A204.1 (cell line): ENCODE measurements around the gene TBC1D14.
"Not testable (repeated sequence)": the region's sequence is repeated elsewhere in the genome, so short reads cannot be mapped to it uniquely, and the experiment has no call there.

ENCODE experiments used
- FAIRE-seq: peaks from 2 replicates; lab custom pipeline; 2012; peaks lifted over from hg19 to GRCh38; lab: Jason Lieb, UNC

TBC1D14 gene

DNA sequence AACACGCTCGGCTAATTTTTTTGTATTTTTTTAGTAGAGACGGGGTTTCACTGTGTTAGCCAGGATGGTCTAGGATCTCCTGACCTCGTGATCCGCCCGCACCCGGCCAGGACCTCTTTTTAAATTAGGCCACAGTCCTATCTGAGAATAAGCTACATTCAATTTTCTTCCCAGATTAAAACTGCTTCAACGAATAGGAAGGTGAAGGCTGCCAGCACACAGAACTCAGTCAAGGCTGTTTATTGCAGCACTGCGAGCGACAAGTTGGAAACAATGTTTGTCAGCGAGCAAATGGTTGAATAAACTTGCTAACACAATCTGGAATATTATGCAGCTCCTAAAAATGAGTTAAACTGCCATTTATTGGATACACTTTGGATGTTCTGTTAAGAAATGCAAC is 156.4 kb downstream of the TBC1D14 start:
- no peak for FAIRE-seq

DNA sequence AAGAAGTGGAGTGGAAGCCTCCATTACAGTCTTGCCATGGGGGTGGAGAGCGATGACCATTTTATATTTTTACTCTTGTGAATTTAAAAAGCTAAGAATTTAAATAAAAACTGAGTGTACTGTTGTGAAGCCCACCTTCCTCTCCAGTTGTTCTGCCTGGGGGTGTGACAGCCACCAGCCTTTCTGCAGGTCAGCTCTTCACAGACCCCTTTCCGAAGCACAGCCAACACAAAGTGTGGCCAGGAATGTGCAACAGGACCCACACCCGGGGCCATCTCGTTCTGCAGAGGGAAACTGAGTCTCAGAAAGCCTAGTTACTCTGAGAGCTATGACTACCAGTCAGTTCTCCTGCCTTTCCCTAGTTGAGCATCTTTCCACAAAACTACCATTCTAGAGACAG is 156.9 kb downstream of the TBC1D14 start:
- FAIRE-seq, result no peak

DNA sequence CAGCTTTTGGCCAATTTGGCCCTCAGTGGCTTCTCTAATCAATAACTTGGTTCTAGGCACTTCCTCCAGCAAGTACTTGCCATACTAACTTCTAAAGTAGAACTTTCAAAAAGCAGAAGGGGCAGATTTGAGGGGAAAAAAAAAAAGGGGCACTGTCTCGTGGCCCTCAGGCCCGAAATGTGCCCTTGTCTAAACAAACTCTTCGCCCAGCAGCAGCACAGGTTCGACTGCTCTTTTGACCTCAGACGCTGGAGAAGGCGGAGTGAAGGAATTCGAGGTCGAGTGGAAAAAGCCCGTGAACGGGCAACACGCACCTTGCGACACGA is 157.5 kb downstream of the TBC1D14 start:
- no peak for FAIRE-seq

DNA sequence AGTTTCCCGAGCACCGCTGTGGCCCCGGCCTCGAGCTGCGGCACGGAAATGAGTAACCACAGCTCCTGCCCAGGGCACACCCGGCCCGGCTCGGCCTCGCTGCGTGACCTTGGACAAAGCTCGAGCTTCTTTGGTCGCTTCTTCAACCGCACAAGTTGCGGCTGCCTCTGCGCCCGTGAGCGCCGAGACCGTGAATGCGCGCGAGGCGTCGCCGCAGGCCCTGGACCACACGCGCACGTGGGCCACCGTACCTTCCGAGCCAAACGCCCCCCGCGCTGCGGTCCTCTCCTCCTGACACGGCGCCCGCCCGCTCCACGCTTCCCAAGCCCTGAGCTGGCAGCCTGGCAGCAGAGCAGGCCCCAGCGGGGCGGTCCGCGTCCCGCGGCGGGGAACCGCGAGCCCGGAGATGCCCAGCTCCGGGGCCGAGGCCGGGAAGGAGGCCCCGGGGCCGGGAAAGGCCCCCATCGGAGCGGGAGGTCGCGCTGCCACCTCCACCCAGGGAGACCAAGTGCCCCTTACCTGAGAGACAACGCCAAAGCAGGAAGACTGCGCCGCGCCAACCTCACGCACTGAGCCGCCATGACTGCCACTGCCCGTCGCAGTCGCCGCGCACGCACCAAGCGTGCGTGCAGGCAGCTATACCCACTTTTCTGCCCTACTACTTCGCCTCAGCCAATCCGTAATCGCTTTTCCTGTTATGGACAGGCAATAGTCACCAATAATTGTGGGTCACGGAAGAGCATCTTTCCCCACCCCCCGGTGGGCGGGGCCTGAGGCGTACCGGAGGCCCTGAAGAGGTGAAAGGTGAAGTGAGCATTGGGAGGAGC is 158.0 kb downstream of the TBC1D14 start, which contains the start of gene GRPEL1:
Gene GRPEL1, minus strand, starts transcription at position 613 of the 827 bp plus-strand sequence. Its CDS starts 32 bp downstream, at position 581.
- peak; percentile 95 for FAIRE-seq

DNA sequence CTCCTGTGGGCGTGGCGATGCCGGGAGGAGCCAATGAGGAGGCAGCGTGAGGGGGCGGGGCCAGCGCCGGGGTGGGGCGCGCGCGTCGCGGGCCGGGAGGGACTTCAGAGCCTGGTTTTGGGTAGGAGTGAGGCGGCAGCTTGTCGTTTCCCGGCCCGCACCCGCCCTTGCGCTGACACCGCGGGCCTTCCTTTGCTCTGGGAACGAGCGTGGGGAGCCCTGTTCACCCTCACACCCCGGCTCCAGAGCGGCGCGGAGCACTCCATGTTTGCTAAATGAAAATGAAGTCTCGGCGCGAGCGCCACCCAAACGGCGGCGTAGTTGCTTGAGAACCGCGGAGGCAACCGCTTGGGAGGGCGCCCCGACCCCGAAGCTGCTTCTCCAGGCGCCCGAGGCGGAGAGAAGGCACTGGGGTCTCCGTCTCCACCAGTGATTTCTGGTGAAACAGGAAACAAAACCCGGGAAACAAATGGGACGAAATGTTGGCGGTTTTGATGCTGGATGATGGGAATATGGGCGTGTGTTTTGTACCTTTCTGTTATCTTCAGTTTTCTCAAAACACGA is 158.7 kb downstream of the TBC1D14 start:
- no peak for FAIRE-seq

DNA sequence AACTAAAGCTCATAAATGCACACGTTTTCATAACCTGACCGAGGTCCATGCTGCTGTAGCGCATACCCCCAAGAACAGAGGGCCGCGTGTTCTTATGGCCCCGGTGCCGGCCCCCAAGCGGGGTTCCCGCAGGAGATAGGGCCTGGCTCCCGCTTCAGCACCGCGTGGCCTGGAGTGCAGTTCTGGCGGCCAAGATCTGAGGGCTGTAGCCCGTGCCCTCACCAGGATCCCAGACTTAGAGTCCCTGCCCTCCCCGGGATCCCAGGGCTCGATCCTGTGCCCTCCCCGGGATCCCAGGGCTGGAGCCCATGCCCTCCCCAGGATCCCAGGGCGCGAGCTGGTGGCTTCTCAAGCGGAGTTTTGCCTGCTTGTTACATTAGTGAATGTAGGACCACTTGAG is 159.3 kb downstream of the TBC1D14 start:
- FAIRE-seq, result no peak

DNA sequence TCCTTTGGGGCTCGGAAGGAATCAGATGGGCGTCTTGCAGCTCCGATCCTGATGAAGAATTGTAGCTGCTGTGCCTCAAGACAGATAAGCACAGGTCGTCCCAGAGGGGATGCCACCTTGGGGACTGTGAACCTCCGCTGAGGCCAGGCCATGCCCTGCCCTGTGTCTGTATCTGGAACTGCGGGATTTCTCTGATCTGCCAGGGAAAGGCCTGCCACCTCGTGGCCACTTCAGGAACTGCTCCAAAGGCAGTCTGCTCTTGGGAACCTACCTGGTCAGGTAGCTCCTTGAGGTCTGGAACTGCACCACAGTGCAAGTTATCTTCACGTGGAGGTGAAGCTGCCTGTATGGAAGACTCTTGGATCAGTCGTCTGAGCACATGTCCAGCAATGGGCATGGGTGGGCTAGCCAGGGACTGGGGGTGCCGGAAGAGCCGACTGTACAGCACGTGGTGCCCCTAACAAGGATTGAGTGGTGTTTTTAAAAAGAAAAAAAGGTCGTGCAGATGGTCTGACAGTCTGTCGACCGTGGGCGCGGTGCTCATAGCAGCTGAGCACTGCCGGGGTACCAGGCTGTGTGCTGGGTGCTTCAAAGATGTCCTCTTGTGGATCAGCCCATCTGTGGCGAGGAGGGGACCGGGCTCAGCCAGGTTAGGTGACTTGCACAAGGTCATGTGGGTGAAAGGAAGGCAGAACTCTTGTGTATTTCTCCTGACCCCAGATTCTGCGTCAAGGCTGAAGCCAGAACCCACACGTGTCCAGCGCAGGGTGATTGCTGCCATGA is 161.3 kb downstream of the TBC1D14 start:
- FAIRE-seq, result no peak

DNA sequence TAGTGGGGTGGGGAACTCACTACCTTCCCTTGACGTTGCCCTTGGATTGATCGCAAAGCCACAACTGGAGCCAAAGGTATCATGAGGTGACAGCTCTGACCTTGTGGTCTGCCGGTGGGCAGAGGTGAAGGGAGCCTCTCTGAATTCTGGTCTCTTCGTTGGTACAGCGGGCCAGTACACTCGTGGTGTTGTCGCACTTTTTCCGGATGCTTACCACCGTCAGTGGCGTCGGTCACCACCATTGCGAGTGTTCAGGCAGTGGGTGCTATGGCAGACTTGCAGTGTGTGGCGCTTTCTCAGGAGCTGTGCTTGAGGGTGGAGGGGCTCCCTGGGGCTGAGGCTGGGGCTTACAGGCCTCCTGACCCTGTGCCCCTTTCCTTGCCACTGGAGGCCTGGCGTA is 163.4 kb downstream of the TBC1D14 start:
- FAIRE-seq, result no peak

DNA sequence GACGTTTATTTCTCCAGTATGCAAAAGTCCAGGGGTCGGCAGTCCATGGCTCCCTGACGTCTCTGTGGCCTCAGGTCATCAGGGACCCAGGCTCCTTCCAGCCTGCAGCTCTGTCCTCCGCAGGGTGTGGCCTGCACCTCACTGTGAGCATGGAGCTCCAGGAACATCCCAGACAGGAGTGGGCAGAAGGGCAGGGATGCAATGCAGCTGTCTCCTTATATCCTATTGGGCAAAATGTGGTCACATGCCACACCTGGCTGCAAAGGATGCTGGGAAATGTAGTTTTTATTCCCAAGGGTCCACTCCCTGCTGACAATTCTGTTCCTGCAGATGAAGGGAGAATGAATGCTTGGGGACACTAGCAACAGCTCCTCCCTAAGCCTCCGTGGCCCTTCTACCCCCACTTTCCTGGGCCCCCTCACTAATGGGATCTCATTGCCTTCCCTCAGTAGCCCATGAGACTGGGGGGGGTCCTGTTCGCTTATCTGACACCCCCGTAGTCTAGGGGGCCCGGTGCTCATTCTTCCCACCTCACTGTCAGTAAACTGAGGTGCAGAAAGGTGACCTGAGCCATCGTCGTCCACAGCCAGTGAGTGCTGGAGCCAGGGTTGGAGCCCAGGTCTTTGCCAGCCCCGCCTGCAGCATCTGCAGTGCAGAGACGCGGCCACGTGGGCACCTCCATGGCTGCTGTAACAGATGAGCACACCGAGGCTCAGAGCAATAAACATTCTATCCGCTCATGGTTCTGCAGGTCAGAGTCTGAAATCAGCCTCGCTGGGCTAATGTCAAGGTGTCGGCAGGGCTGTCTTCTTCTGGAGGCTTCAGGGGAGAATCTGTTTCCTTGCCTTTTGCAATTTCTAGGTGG is 164.1 kb downstream of the TBC1D14 start:
- FAIRE-seq, result no peak

DNA sequence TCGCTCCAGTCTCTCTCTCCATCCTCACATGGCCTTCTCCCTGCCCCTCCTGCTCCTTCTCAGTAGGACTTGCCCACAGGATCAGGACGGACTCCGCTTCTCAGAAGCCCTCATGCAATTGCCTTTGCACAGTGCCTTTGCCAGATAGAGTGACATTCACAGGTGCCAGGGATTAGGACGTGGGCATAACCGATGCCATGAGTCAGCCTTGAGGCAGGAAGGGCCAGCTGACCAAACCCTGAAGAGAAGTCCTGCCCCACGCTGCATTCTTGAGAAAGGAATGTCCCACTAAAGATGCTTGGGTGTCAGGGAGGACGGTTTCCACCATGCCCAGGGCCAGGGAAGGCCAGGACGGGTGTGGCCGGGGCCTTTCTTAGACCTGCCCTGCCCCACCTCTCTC is 164.8 kb downstream of the TBC1D14 start:
- no peak for FAIRE-seq

DNA sequence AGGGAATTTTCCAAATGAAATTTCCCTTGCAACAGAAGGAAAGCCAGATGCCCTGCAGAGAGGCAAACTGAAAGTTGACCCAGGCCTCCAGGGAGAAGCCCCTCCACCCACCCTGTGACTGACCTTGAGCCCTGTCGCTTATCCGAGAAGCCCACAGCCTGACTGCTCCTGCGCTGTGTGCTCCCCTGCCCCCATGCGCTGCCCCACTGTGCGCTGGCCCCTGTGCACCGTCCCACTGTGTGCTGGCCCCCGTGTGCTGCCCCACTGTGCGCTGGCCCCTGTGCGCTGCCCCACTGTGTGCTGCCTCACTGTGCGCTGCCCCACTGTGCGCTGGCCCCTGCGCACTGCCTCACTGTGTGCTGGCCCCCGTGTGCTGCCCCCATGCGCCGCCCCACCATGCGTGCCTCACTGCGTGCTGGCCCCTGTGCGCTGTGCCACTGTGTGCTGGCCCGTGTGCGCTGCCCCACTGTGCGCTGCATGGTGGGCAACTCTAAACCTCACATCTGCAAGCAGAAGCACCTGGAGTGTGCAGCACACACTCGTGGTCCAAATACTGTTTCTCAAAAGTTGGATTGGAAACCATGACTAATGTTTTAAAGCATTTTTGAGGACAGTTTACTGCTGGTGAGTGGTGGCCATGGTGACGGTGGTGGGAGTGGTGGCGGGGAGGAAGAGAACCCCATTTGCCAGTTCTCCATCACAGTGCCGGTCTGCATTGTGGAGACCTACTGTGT is 166.5 kb downstream of the TBC1D14 start:
- FAIRE-seq, result no peak

DNA sequence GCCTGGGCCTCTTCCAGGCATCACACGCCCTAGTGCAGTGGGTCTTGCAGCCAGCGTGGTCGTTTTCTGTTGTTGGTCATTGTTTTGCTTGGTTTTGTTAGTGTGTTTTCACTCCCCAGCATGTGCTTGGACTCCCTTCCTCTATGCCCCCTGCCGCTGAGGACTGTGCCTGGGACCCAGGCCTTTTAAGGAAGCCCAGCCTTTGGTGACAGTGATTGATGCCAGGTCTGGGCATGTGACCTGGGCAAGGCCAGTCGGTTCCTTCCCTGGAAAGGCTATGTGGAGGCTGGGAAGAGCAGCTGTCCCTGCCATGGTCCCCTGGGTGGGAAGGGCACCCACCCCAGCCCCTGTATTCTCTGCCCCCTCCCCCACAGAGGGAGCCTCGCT is 167.1 kb downstream of the TBC1D14 start:
- no peak for FAIRE-seq

DNA sequence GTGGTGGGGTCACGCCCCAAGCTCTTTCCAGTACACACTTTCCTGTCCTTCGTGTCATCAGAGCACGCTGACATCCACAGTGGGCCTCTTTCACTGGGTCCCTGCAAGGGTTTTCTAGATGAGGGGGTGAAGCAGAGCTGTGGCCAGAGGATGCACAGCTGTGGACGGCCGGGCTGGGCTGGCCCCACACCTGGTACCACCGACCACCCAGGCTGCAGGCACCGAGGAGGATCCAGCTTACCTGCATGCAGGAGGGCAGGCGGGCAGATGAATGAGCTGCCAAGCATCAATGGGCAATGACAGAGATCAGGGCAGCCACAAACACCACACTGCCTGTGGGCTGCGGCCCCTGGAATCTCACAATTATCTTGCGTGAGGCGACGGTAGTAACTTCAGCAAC is 167.7 kb downstream of the TBC1D14 start:
- FAIRE-seq, result no peak

DNA sequence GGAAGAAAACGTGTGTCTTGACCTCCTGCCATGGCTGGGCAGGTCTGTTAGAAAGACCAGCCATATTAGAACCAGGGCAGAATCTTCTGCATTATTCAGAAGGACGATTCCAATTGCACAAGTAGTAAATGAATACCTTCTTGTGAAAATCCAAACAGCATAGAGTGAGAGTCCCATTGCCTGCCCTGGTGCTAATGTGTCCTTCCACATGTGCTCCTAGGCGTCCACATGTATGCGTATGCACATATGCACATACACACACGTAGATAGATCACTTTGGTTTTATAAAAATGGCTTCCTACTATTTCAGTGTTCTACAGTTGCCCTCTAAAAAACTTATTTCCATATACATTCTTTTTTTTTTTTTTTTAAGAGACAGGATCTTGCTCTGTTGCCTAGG is 168.4 kb downstream of the TBC1D14 start:
- FAIRE-seq, result no peak

DNA sequence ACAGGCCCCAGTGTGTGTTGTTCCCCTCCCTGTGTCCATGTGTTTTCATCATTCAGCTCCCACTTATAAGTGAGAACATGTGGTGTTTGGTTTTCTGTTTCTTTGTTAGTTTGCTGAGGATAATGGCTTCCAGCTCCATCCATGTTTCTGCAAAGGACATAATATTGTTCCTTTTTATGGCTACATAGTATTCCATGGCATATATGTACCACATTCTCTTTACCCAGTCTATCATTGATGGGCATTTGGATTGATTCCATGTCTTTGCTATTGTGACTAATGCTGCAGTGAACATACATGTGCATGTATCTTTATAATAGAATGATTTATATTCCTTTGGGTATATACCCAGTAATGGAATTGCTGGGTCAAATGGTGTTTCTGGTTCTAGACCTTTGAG is 169.9 kb downstream of the TBC1D14 start:
- not testable (repeated sequence) for FAIRE-seq

DNA sequence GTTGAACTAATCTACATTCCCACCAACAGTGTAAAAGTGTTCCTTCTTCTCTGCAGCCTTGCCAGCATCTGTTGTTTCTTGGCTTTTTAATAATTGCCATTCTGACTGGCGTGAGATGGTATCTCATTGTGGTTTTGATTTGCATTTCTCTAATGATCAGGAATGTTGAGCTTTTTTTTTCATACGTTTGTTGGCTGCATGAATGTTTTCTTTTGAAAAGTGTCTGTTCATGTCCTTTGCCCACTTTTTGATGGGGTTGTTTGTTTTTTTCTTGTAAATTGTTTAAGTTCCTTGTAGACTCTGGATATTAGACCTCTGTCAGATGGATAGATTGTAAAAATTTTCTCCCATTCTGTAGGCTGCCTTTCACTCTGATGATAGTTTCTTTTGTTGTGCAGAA is 170.3 kb downstream of the TBC1D14 start:
- FAIRE-seq, result not testable (repeated sequence)
